Stomach (tissue), 9 donors: ENCODE results near the gene CLEC11A. TPM values are rescaled to one million over a fixed set of nuclear protein-coding genes. Genes with fewer than 3 reads are reported as not detected.

Experiments used
- DNase-seq, 2 donors: peaks; one replicate each; pipeline versions ENCODE4 v3.0.0 to v3.0.0-alpha.2; 2013 to 2019
- H3K27ac ChIP-seq, 5 donors: fragments of 200-600 bp in 4 of 5; sonication (generic) in 4 of 5; one replicate each; pipeline ENCODE4 v1.5.1; 2013 to 2019; ENCODE audit warnings: mild to moderate bottlenecking in 1 of 5, moderate library complexity in 1 of 5
- H3K27me3 ChIP-seq, 3 donors: fragments of 200-600 bp; sonication (generic); one replicate each; pipeline ENCODE4 v1.5.1; 2017 to 2019; ENCODE audit warnings: mixed run types in 1 of 3
- H3K36me3 ChIP-seq, 4 donors: fragments of 200-600 bp; sonication (generic); 1 replicate in 3 of 4; 2 replicates in 1 of 4; pipeline ENCODE4 v1.5.1; 2016 to 2019
- H3K4me1 ChIP-seq, 4 donors: fragments of 200-600 bp; sonication (generic); one replicate each; pipeline ENCODE4 v1.5.1; 2016 to 2019
- H3K4me3 ChIP-seq, 4 donors: fragments of 200-600 bp; sonication (generic) in 3 of 4; one replicate each; pipeline ENCODE4 v1.5.1; 2016 to 2019; ENCODE audit warnings: mild to moderate bottlenecking in 1 of 4
- H3K9me3 ChIP-seq, 4 donors: fragments of 200-600 bp; sonication (generic); one replicate each; pipeline ENCODE4 v1.5.1; 2016 to 2019
- CTCF ChIP-seq, 7 experiments: fragments of 450-650 bp in 4 of 7; fragments of 200-600 bp in 3 of 7; sonication (generic) in 3 of 7; IDR thresholded peaks; one replicate each; pipeline ENCODE4 v1.5.1; 2016 to 2019; ENCODE audit warnings: antibody characterized with exemption in 7 of 7, control low read depth in 2 of 7, mild to moderate bottlenecking in 1 of 7
- EP300 ChIP-seq: sonication (generic); formaldehyde crosslinking; IDR thresholded peaks from one replicate; pipeline ENCODE4 v1.6.1; 2017; ENCODE audit warnings: antibody characterized with exemption
- POLR2A ChIP-seq, 4 donors: fragments of 450-650 bp; IDR thresholded peaks; one replicate each; pipeline ENCODE4 v1.6.1; 2016; ENCODE audit warnings: antibody characterized with exemption in 4 of 4, control low read depth in 2 of 4, mild to moderate bottlenecking in 1 of 4, moderate library complexity in 1 of 4
- POLR2AphosphoS5 ChIP-seq, 3 donors: sonication (generic); formaldehyde crosslinking; IDR thresholded peaks; one replicate each; pipeline ENCODE4 v1.6.1; 2016; ENCODE audit warnings: antibody characterized with exemption in 3 of 3
- WGBS, 5 donors: extraction: QIAGEN DNeasy Blood & Tissue Kit in 3 of 5; methylation state at CpG; one replicate each; pipeline versions ENCODE4 v1.1.5 to v1.1.7; 2013 to 2018; 5-methylcytosine and 5-hydroxymethylcytosine counted together
- intact Hi-C: fragments of 100-400 bp; cut with DNase I; formaldehyde crosslinking; loops from one replicate; pipeline ENCODE4 v1.15.1; 2023; ENCODE audit warnings: low total_unique reads
- polyA plus RNA-seq, 3 donors: library from polyadenylated mRNA; stranded (reverse); fragments of 200-250 nt; gene quantifications; one replicate each; pipeline ENCODE4 v1.2.3, GENCODE V29; 2013
- total RNA-seq, 5 donors: library from RNA; depleted of rRNA; stranded (reverse); fragments of >200 nt; gene quantifications; one replicate each; pipeline versions ENCODE4 v1.1.0 to v1.2.3, GENCODE V29; 2014 to 2016
- donor health status: healthy with polysubstance abuse.
- donor health status: Bipolar disorder and iron deficiency.
- donor health status: healthy.

CLEC11A gene
- total and polyA plus RNA-seq, 8 donors, result 0.89 to 33.9 (median 7.0) TPM; not detected in 1

DNA sequence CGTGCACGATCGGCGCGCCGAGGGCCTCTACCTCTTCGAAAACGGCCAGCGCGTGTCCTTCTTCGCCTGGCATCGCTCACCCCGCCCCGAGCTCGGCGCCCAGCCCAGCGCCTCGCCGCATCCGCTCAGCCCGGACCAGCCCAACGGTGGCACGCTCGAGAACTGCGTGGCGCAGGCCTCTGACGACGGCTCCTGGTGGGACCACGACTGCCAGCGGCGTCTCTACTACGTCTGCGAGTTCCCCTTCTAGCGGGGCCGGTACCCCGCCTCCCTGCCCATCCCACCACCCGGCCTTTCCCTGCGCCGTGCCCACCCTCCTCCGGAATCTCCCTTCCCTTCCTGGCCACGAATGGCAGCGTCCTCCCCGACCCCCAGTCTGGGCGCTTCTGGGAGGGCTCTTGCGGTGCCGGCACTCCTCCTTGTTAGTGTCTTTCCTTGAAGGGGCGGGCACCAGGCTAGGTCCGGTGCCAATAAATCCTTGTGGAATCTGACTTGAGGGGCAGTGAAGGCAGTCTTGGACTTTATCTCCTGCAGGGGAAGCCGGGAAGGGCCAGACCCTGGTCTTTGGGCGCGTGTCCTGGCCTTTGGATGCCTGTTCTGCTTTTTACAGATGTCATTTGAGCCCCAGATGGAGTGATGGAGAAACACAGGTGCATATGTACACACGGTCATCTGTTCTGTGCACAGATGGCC lies 2.2 kb downstream of the CLEC11A start:
- no peak for DNase-seq
- WGBS, 5 donors, result 3 to 14% (median 6%) methylated on average over 37 to 52 of the region's 52 CpGs
- H3K4me1 ChIP-seq, result peaks cover 10 to 43% (median 30%) of the 10 kb centered on the region in 4 donors
- H3K36me3 ChIP-seq, result no peaks in the 10 kb centered on the region
- no peaks in the 10 kb centered on the region for H3K9me3 ChIP-seq
- peak overlapping the region; percentile 22 to 79 (median 67) for H3K27ac ChIP-seq
- intact Hi-C loops, result no loop called here
- peaks cover 0 to 81% (median 53%) of the 10 kb centered on the region in 3 donors for H3K27me3 ChIP-seq
- H3K4me3 ChIP-seq, result peak overlapping the region; percentile 50 to 63 (median 62)
- TF ChIP-seq EP300 (no peak), CTCF (IDR thresholded peaks at IDR 0.05) (no peak), POLR2A (IDR thresholded peaks at IDR 0.05) (no peak), POLR2AphosphoS5 (IDR thresholded peaks at IDR 0.05) (no peak)

DNA sequence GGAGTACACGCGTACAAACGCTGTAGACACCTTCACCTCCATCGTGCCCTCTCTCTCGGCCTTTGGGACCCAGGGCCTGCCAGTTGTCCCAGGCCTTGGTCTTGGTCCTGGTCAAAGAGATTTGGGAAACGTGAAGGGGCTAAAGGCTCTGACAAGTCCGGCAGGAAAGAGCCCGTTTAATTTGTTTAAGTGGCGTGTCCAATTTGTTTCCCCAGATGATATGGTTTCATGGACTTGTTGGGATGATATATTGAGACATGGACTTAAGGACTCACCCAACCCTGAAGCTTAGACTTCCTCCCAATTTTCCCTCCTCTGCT lies 2.7 kb downstream of the CLEC11A start:
- no peaks in the 10 kb centered on the region for H3K36me3 ChIP-seq
- no peak for DNase-seq
- H3K4me1 ChIP-seq, result peaks cover 10 to 43% (median 30%) of the 10 kb centered on the region in 4 donors
- H3K4me3 ChIP-seq, result peak overlapping the region in 3 of 4 donors; percentile 61 to 63 (median 62)
- 71 to 75% (median 72%) methylated on average over 9 of the region's 9 CpGs for WGBS, 5 donors
- H3K27ac ChIP-seq, result no peak overlapping the region
- peaks cover 0 to 81% (median 48%) of the 10 kb centered on the region in 3 donors for H3K27me3 ChIP-seq
- TF ChIP-seq POLR2AphosphoS5 (IDR thresholded peaks at IDR 0.05) (no peak), CTCF (IDR thresholded peaks at IDR 0.05) (no peak), POLR2A (IDR thresholded peaks at IDR 0.05) (no peak), EP300 (no peak)
- intact Hi-C loops, result no loop called here
- H3K9me3 ChIP-seq, result no peaks in the 10 kb centered on the region

- Histone ChIP-seq H3K27me3 (peaks cover 0 to 70% (median 36%) of the 10 kb centered on the region in 3 donors), H3K27ac (no peak overlapping the region), H3K9me3 (no peaks in the 10 kb centered on the region), H3K4me1 (peaks cover 10 to 38% (median 28%) of the 10 kb centered on the region in 4 donors), H3K36me3 (no peaks in the 10 kb centered on the region), H3K4me3 (no peak overlapping the region)
- intact Hi-C loops, result no loop called here
- TF ChIP-seq POLR2A (IDR thresholded peaks at IDR 0.05) (no peak), CTCF (IDR thresholded peaks at IDR 0.05) (no peak), POLR2AphosphoS5 (IDR thresholded peaks at IDR 0.05) (no peak), EP300 (no peak)
- peak; percentile 43 to 93 for DNase-seq
- 15 to 25% (median 20%) methylated on average over 32 to 39 of the region's 39 CpGs for WGBS, 5 donors
Measured at GRCh38 chr19:50728084-50728737, 5.0 kb downstream of the CLEC11A start.

- no peak overlapping the region for H3K27ac ChIP-seq
- H3K27me3 ChIP-seq, result peaks cover 0 to 60% (median 19%) of the 10 kb centered on the region in 3 donors
- no peaks in the 10 kb centered on the region for H3K9me3 ChIP-seq
- H3K36me3 ChIP-seq, result no peaks in the 10 kb centered on the region
- no peak for DNase-seq
- H3K4me1 ChIP-seq, result peaks cover 6 to 21% (median 13%) of the 10 kb centered on the region in 4 donors
- no peak overlapping the region for H3K4me3 ChIP-seq
- intact Hi-C loops, result no loop called here
- TF ChIP-seq POLR2A (IDR thresholded peaks at IDR 0.05) (no peak), POLR2AphosphoS5 (IDR thresholded peaks at IDR 0.05) (no peak), CTCF (IDR thresholded peaks at IDR 0.05) (no peak), EP300 (no peak)
- 69 to 76% (median 72%) methylated on average over 5 of the region's 5 CpGs for WGBS, 5 donors
Measured at GRCh38 chr19:50729894-50730293, 6.7 kb downstream of the CLEC11A start.
